ENCODE results near the gene RAB17.

Gene RAB17

DNA sequence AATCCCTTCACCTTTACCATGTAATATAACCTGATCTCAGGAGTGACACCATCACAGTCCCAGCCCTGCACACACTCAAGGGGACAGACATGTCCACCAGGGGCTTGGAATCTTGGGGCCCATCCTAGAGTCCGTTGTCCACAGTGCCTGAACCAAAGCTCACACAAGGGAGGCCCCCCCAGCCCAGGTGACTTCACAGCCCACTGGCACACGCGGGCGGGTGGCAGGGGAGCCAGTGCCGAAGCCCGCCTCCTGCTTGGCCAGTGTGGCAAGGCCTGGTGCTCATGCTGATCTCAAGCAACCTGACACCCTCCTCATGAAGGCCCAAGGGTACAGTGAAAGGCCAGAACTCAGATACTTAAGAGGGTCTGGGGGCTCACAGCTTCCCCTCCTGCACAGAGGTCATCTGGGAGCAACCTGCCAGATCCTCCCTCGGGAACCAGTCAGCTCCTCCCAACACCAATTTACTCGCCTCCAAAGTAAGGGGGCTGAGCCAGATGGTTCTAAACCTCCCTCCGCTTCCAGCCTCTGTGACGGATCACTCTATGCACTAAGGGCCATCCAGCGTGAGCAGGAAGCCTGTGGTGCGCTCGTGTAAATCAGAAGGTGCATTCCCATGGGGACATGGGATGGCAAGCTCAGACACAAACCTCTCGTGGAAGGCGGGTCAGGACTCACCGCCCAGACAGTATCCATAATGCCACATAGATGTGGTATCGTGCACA lies 3.2 kb upstream of the RAB17 start:
- TF ChIP-seq, protein P1, sequence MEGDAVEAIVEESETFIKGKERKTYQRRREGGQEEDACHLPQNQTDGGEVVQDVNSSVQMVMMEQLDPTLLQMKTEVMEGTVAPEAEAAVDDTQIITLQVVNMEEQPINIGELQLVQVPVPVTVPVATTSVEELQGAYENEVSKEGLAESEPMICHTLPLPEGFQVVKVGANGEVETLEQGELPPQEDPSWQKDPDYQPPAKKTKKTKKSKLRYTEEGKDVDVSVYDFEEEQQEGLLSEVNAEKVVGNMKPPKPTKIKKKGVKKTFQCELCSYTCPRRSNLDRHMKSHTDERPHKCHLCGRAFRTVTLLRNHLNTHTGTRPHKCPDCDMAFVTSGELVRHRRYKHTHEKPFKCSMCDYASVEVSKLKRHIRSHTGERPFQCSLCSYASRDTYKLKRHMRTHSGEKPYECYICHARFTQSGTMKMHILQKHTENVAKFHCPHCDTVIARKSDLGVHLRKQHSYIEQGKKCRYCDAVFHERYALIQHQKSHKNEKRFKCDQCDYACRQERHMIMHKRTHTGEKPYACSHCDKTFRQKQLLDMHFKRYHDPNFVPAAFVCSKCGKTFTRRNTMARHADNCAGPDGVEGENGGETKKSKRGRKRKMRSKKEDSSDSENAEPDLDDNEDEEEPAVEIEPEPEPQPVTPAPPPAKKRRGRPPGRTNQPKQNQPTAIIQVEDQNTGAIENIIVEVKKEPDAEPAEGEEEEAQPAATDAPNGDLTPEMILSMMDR (IDR thresholded peaks at IDR 0.05) = no peak
- Histone ChIP-seq H3K4me1 (peaks cover 5 to 56% (median 40%) of the 10 kb centered on the region in 4 donors), H3K27ac (peak overlapping the region; percentile 80 to 97), H3K4me3 (no peak overlapping the region), H3K27me3 (no peaks in the 10 kb centered on the region), H3K36me3 (no peaks in the 10 kb centered on the region), H3K9me3 (no peaks in the 10 kb centered on the region)
- DNase-seq = no peak
- intact Hi-C loops (cut with DNase I; ENCODE audit: low total_unique reads) = no loop called here

DNA sequence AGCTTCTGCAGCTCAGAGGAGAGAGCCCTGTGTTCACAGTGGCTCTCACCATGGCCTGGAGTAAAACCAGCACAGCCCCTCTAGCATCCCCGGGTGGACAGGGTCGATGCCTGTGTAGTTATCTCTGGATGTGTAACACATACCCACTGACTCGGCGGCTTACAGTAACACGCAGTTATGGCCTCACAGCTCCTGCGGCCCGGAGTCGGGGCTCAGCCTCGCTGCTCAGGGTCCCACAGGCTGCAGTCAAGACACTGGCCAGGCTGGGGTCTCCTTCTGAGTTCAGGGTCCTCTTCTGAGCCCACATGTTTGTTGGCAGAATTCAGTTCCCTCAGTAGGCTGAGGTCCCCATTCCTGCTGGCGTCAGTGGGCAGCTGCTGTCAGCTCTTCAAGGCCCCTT lies 2.5 kb upstream of the RAB17 start:
- peak in 1 of 2 donors; percentile 8 for DNase-seq
- no peaks in the 10 kb centered on the region for H3K9me3 ChIP-seq
- H3K4me1 ChIP-seq = peaks cover 5 to 48% (median 40%) of the 10 kb centered on the region in 4 donors
- peak overlapping the region; percentile 80 to 97 for H3K27ac ChIP-seq
- no peaks in the 10 kb centered on the region for H3K27me3 ChIP-seq
- TF ChIP-seq, protein P1 (IDR thresholded peaks at IDR 0.05) = no peak
- no peaks in the 10 kb centered on the region for H3K36me3 ChIP-seq
- intact Hi-C loops (cut with DNase I; ENCODE audit: low total_unique reads) = no loop called here
- H3K4me3 ChIP-seq = no peak overlapping the region

DNA sequence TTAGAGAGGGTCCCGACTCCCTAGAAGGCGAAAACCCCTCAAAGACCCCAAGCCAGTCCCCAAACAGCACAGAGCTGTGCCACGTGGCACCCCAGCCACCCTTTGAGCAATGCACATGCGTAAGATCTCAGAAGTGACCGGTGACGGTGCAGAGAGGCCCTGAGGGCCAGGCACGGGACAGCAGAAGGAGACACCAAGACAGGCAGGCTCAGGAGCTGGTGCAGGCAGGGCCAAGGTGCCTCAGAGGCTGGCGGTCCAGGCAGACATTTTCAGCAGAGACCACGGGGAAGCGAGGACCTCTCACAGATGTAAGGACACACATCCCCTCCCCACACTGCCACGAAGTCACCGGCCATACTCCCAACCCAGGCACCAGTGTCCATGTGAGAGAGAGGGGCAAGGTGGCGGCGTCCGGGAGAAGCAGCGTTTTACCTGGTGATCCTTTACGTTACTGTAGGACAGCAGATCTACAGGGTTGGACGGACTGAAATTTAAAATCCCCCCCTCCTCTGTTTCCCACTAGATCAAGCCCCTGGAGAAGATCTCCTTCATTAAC lies 2.0 kb upstream of the RAB17 start:
- intact Hi-C loops (cut with DNase I; ENCODE audit: low total_unique reads) = no loop called here
- peak overlapping the region; percentile 80 to 97 for H3K27ac ChIP-seq
- no peaks in the 10 kb centered on the region for H3K36me3 ChIP-seq
- peaks cover 5 to 48% (median 40%) of the 10 kb centered on the region in 4 donors for H3K4me1 ChIP-seq
- no peak for DNase-seq
- H3K4me3 ChIP-seq = no peak overlapping the region
- TF ChIP-seq, protein P1 (IDR thresholded peaks at IDR 0.05) = no peak
- H3K9me3 ChIP-seq = no peaks in the 10 kb centered on the region
- no peaks in the 10 kb centered on the region for H3K27me3 ChIP-seq

GRCh38 chr2:237591141-237591881 lies 777 bp upstream of the RAB17 start:
- intact Hi-C loops (cut with DNase I; ENCODE audit: low total_unique reads) = no loop called here
- H3K9me3 ChIP-seq = no peaks in the 10 kb centered on the region
- no peaks in the 10 kb centered on the region for H3K36me3 ChIP-seq
- no peak overlapping the region for H3K4me3 ChIP-seq
- peaks cover 5 to 48% (median 40%) of the 10 kb centered on the region in 4 donors for H3K4me1 ChIP-seq
- H3K27me3 ChIP-seq = no peaks in the 10 kb centered on the region
- no peak for DNase-seq
- H3K27ac ChIP-seq = peak overlapping the region; percentile 1 to 16
- TF ChIP-seq, protein P1 (IDR thresholded peaks at IDR 0.05) = no peak

GRCh38 chr2:237588044-237588696 lies 2.4 kb downstream of the RAB17 start:
- Histone ChIP-seq H3K4me1 (peaks cover 5 to 22% (median 16%) of the 10 kb centered on the region in 4 donors), H3K36me3 (no peaks in the 10 kb centered on the region), H3K27ac (no peak overlapping the region), H3K27me3 (no peaks in the 10 kb centered on the region), H3K4me3 (no peak overlapping the region), H3K9me3 (no peaks in the 10 kb centered on the region)
- DNase-seq = peak in 1 of 2 donors; percentile 5
- TF ChIP-seq, protein P1 (IDR thresholded peaks at IDR 0.05) = no peak
- intact Hi-C loops (cut with DNase I; ENCODE audit: low total_unique reads) = no loop called here

All from tibial artery (tissue), 4 donors.